HG03025 (cell line): Measurements from ENCODE around the gene RABL6.

Experiments
- ATAC-seq: cut with Tn5 transposase; IDR thresholded peaks from one replicate; pipeline ENCODE4 v1.9.1; 2021; ENCODE audit warnings: mild to moderate bottlenecking, moderate library complexity; ENCODE audit not compliant: unreplicated experiment, low FRiP score

The RABL6 gene

GRCh38 chr9:136815422-136815782 is 7.7 kb downstream of the RABL6 start:
- no peak for ATAC-seq

GRCh38 chr9:136820971-136821825 is 13.4 kb downstream of the RABL6 start:
- no peak for ATAC-seq

GRCh38 chr9:136821826-136822544 is 14.2 kb downstream of the RABL6 start:
- ATAC-seq: no peak

- ATAC-seq: no peak
Observed at GRCh38 chr9:136823136-136824046, 15.6 kb downstream of the RABL6 start.

- no peak for ATAC-seq
Observed at GRCh38 chr9:136824496-136825225, 16.9 kb downstream of the RABL6 start.

- no peak for ATAC-seq
Observed at GRCh38 chr9:136825295-136826187, 17.8 kb downstream of the RABL6 start.

- ATAC-seq: no peak
Observed at GRCh38 chr9:136826188-136826541, 18.4 kb downstream of the RABL6 start.

GRCh38 chr9:136826703-136827582 is 19.2 kb downstream of the RABL6 start:
- no peak for ATAC-seq

GRCh38 chr9:136827794-136828473 is 20.2 kb downstream of the RABL6 start:
- no peak for ATAC-seq

- ATAC-seq: no peak
Observed at GRCh38 chr9:136828474-136829140, 20.9 kb downstream of the RABL6 start.

- ATAC-seq: no peak
Observed at GRCh38 chr9:136829412-136829811, 21.7 kb downstream of the RABL6 start.

- ATAC-seq: no peak
Observed at GRCh38 chr9:136829981-136830885, 22.5 kb downstream of the RABL6 start.

- no peak for ATAC-seq
Observed at GRCh38 chr9:136831002-136831719, 23.4 kb downstream of the RABL6 start.

- ATAC-seq: no peak
Observed at GRCh38 chr9:136831720-136832104, 24.0 kb downstream of the RABL6 start.

- no peak for ATAC-seq
Observed at GRCh38 chr9:136832581-136832980, 24.8 kb downstream of the RABL6 start.
